MM.1S (cell line): Measurements from ENCODE around the gene CSF1.

Source experiments
- EZH2 ChIP-seq: fragments of 300-600 bp; sonication (generic); optimal IDR thresholded peaks from 2 replicates; pipeline ENCODE3; 2017; ENCODE audit warnings: low read depth, mild to moderate bottlenecking, antibody characterized with exemption, low read length, mixed read lengths
- EZH2phosphoT487 ChIP-seq: fragments of 300-600 bp; sonication (generic); IDR thresholded peaks from 2 replicates; pipeline ENCODE4 v1.6.1; 2018; ENCODE audit warnings: antibody characterized with exemption, low read length
- TF ChIP-seq, protein P1 (sequence below): fragments of 300-600 bp; sonication (generic); IDR thresholded peaks from 2 replicates; pipeline ENCODE4 v1.5.1; 2016; ENCODE audit warnings: antibody characterized with exemption, low read length, mixed read lengths

DNA sequence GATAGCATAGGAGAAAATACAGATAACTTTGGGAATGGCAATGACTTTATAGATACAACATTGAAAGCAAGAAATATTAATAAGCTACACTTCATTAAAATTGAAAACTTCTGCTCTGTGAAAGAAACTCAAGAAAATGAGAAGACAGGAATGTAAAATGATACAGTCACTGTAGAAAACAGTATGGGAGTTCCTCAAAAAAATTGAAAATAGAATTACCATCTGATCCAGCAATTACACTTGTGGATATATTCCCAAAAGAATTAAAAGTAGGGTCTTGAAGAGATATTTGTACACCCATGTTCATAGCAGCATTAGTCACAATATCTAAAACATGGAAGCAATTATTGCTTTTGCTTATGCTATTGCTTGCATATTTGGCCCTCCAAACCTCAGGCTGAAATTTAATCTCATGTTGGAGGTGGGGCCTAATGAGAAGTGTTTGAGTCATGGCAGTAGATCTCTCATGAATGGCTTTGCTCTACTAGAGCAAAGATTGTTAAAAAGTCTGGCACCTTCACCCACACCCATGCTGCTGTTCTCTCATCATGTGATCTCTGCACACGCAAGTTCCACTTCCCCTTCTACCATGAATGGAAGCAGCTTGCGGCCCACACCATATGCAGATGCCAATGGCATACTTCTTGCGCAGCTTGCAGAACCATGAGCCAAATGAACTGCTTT is 58.6 kb downstream of the CSF1 start:
- TF ChIP-seq, protein P1, sequence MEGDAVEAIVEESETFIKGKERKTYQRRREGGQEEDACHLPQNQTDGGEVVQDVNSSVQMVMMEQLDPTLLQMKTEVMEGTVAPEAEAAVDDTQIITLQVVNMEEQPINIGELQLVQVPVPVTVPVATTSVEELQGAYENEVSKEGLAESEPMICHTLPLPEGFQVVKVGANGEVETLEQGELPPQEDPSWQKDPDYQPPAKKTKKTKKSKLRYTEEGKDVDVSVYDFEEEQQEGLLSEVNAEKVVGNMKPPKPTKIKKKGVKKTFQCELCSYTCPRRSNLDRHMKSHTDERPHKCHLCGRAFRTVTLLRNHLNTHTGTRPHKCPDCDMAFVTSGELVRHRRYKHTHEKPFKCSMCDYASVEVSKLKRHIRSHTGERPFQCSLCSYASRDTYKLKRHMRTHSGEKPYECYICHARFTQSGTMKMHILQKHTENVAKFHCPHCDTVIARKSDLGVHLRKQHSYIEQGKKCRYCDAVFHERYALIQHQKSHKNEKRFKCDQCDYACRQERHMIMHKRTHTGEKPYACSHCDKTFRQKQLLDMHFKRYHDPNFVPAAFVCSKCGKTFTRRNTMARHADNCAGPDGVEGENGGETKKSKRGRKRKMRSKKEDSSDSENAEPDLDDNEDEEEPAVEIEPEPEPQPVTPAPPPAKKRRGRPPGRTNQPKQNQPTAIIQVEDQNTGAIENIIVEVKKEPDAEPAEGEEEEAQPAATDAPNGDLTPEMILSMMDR, result no peak
- TF ChIP-seq EZH2, result no peak
- no peak for TF ChIP-seq EZH2phosphoT487
